Measurements from ENCODE around the gene DST. TPM values are rescaled to one million over a fixed set of nuclear protein-coding genes. Genes with fewer than 3 reads are reported as not detected.

The DST gene
- total and polyA plus RNA-seq, 4 donors, result 325 to 525 (median 420) TPM

GRCh38 chr6:56484669-56485068, 158.0 kb downstream of the DST start:
- H3K4me1 ChIP-seq (ENCODE audit: control insufficient read depth, insufficient read depth, low read length), result no peaks in the 10 kb centered on the region
- WGBS (ENCODE audit: insufficient coverage), result no CpG with 5 or more reads among the region's 2 CpGs
- H3K9me3 ChIP-seq (ENCODE audit: control insufficient read depth, insufficient read depth, low read length), result no peaks in the 10 kb centered on the region
- H3K27me3 ChIP-seq (ENCODE audit: control insufficient read depth, insufficient read depth, low read length), result no peaks in the 10 kb centered on the region
- no peak overlapping the region for H3K27ac ChIP-seq (ENCODE audit: low read depth, low read length)
- peaks cover 13% of the 10 kb centered on the region for H3K36me3 ChIP-seq (ENCODE audit: control insufficient read depth, insufficient read depth, low read length)
- no peak overlapping the region for H3K4me3 ChIP-seq (ENCODE audit: low read depth, low read length)
- DNase-seq (ENCODE audit: low read depth in 4 of 6, low spot score in 6 of 6), result no peak

GRCh38 chr6:56483929-56484328, 158.8 kb downstream of the DST start:
- no peaks in the 10 kb centered on the region for H3K4me1 ChIP-seq (ENCODE audit: control insufficient read depth, insufficient read depth, low read length)
- H3K27me3 ChIP-seq (ENCODE audit: control insufficient read depth, insufficient read depth, low read length), result no peaks in the 10 kb centered on the region
- peaks cover 13% of the 10 kb centered on the region for H3K36me3 ChIP-seq (ENCODE audit: control insufficient read depth, insufficient read depth, low read length)
- no CpG with 5 or more reads among the region's 1 CpG for WGBS (ENCODE audit: insufficient coverage)
- H3K9me3 ChIP-seq (ENCODE audit: control insufficient read depth, insufficient read depth, low read length), result no peaks in the 10 kb centered on the region
- DNase-seq (ENCODE audit: low read depth in 4 of 6, low spot score in 6 of 6), result no peak
- no peak overlapping the region for H3K27ac ChIP-seq (ENCODE audit: low read depth, low read length)
- H3K4me3 ChIP-seq (ENCODE audit: low read depth, low read length), result no peak overlapping the region

GRCh38 chr6:56482525-56482924, 160.2 kb downstream of the DST start:
- H3K27ac ChIP-seq (ENCODE audit: low read depth, low read length), result no peak overlapping the region
- no peak for DNase-seq (ENCODE audit: low read depth in 4 of 6, low spot score in 6 of 6)
- no peaks in the 10 kb centered on the region for H3K4me1 ChIP-seq (ENCODE audit: control insufficient read depth, insufficient read depth, low read length)
- H3K4me3 ChIP-seq (ENCODE audit: low read depth, low read length), result no peak overlapping the region
- no peaks in the 10 kb centered on the region for H3K27me3 ChIP-seq (ENCODE audit: control insufficient read depth, insufficient read depth, low read length)
- 64% methylated on average over 5 of the region's 8 CpGs for WGBS (ENCODE audit: insufficient coverage)
- H3K36me3 ChIP-seq (ENCODE audit: control insufficient read depth, insufficient read depth, low read length), result peaks cover 10% of the 10 kb centered on the region
- no peaks in the 10 kb centered on the region for H3K9me3 ChIP-seq (ENCODE audit: control insufficient read depth, insufficient read depth, low read length)

- Histone ChIP-seq H3K36me3 (ENCODE audit: control insufficient read depth, insufficient read depth, low read length) (peaks cover 10% of the 10 kb centered on the region), H3K4me1 (ENCODE audit: control insufficient read depth, insufficient read depth, low read length) (no peaks in the 10 kb centered on the region), H3K27ac (ENCODE audit: low read depth, low read length) (no peak overlapping the region), H3K4me3 (ENCODE audit: low read depth, low read length) (no peak overlapping the region), H3K27me3 (ENCODE audit: control insufficient read depth, insufficient read depth, low read length) (no peaks in the 10 kb centered on the region), H3K9me3 (ENCODE audit: control insufficient read depth, insufficient read depth, low read length) (no peaks in the 10 kb centered on the region)
- no peak for DNase-seq (ENCODE audit: low read depth in 4 of 6, low spot score in 6 of 6)
- 83% methylated on average over 4 of the region's 5 CpGs for WGBS (ENCODE audit: insufficient coverage)
Observed at GRCh38 chr6:56481957-56482356, 160.7 kb downstream of the DST start.

GRCh38 chr6:56480654-56481337, 161.9 kb downstream of the DST start:
- Histone ChIP-seq H3K36me3 (ENCODE audit: control insufficient read depth, insufficient read depth, low read length) (peaks cover 11% of the 10 kb centered on the region), H3K27me3 (ENCODE audit: control insufficient read depth, insufficient read depth, low read length) (no peaks in the 10 kb centered on the region), H3K9me3 (ENCODE audit: control insufficient read depth, insufficient read depth, low read length) (no peaks in the 10 kb centered on the region), H3K4me1 (ENCODE audit: control insufficient read depth, insufficient read depth, low read length) (peaks cover 4% of the 10 kb centered on the region), H3K27ac (ENCODE audit: low read depth, low read length) (no peak overlapping the region), H3K4me3 (ENCODE audit: low read depth, low read length) (no peak overlapping the region)
- WGBS (ENCODE audit: insufficient coverage), result 100% methylated on average over 1 of the region's 4 CpGs
- DNase-seq (ENCODE audit: low read depth in 4 of 6, low spot score in 6 of 6), result no peak

- Histone ChIP-seq H3K27me3 (ENCODE audit: control insufficient read depth, insufficient read depth, low read length) (no peaks in the 10 kb centered on the region), H3K27ac (ENCODE audit: low read depth, low read length) (no peak overlapping the region), H3K4me3 (ENCODE audit: low read depth, low read length) (no peak overlapping the region), H3K9me3 (ENCODE audit: control insufficient read depth, insufficient read depth, low read length) (no peaks in the 10 kb centered on the region), H3K36me3 (ENCODE audit: control insufficient read depth, insufficient read depth, low read length) (peaks cover 11% of the 10 kb centered on the region), H3K4me1 (ENCODE audit: control insufficient read depth, insufficient read depth, low read length) (peaks cover 4% of the 10 kb centered on the region)
- no peak for DNase-seq (ENCODE audit: low read depth in 4 of 6, low spot score in 6 of 6)
Observed at GRCh38 chr6:56480246-56480645, 162.4 kb downstream of the DST start.

GRCh38 chr6:56479381-56479780, 163.3 kb downstream of the DST start:
- Histone ChIP-seq H3K9me3 (ENCODE audit: control insufficient read depth, insufficient read depth, low read length) (no peaks in the 10 kb centered on the region), H3K4me3 (ENCODE audit: low read depth, low read length) (no peak overlapping the region), H3K27ac (ENCODE audit: low read depth, low read length) (no peak overlapping the region), H3K27me3 (ENCODE audit: control insufficient read depth, insufficient read depth, low read length) (no peaks in the 10 kb centered on the region), H3K4me1 (ENCODE audit: control insufficient read depth, insufficient read depth, low read length) (peaks cover 4% of the 10 kb centered on the region), H3K36me3 (ENCODE audit: control insufficient read depth, insufficient read depth, low read length) (peaks cover 15% of the 10 kb centered on the region)
- WGBS (ENCODE audit: insufficient coverage), result no CpG with 5 or more reads among the region's 3 CpGs
- no peak for DNase-seq (ENCODE audit: low read depth in 4 of 6, low spot score in 6 of 6)

GRCh38 chr6:56478202-56478601, 164.5 kb downstream of the DST start:
- Histone ChIP-seq H3K27me3 (ENCODE audit: control insufficient read depth, insufficient read depth, low read length) (no peaks in the 10 kb centered on the region), H3K9me3 (ENCODE audit: control insufficient read depth, insufficient read depth, low read length) (no peaks in the 10 kb centered on the region), H3K4me1 (ENCODE audit: control insufficient read depth, insufficient read depth, low read length) (peaks cover 4% of the 10 kb centered on the region), H3K27ac (ENCODE audit: low read depth, low read length) (no peak overlapping the region), H3K36me3 (ENCODE audit: control insufficient read depth, insufficient read depth, low read length) (peaks cover 18% of the 10 kb centered on the region), H3K4me3 (ENCODE audit: low read depth, low read length) (no peak overlapping the region)
- no peak for DNase-seq (ENCODE audit: low read depth in 4 of 6, low spot score in 6 of 6)
- WGBS (ENCODE audit: insufficient coverage), result 56% methylated on average over 1 of the region's 1 CpG

GRCh38 chr6:56477241-56477640, 165.4 kb downstream of the DST start:
- peak in 5 of 6 donors; percentile 11 to 75 (median 42) for DNase-seq (ENCODE audit: low read depth in 4 of 6, low spot score in 6 of 6)
- 69% methylated on average over 3 of the region's 5 CpGs for WGBS (ENCODE audit: insufficient coverage)
- H3K27me3 ChIP-seq (ENCODE audit: control insufficient read depth, insufficient read depth, low read length), result no peaks in the 10 kb centered on the region
- no peak overlapping the region for H3K4me3 ChIP-seq (ENCODE audit: low read depth, low read length)
- no peak overlapping the region for H3K27ac ChIP-seq (ENCODE audit: low read depth, low read length)
- H3K4me1 ChIP-seq (ENCODE audit: control insufficient read depth, insufficient read depth, low read length), result peaks cover 4% of the 10 kb centered on the region
- no peaks in the 10 kb centered on the region for H3K9me3 ChIP-seq (ENCODE audit: control insufficient read depth, insufficient read depth, low read length)
- H3K36me3 ChIP-seq (ENCODE audit: control insufficient read depth, insufficient read depth, low read length), result peaks cover 17% of the 10 kb centered on the region

- no peak overlapping the region for H3K27ac ChIP-seq (ENCODE audit: low read depth, low read length)
- H3K27me3 ChIP-seq (ENCODE audit: control insufficient read depth, insufficient read depth, low read length), result no peaks in the 10 kb centered on the region
- H3K36me3 ChIP-seq (ENCODE audit: control insufficient read depth, insufficient read depth, low read length), result peaks cover 18% of the 10 kb centered on the region
- 77% methylated on average over 4 of the region's 4 CpGs for WGBS (ENCODE audit: insufficient coverage)
- peaks cover 4% of the 10 kb centered on the region for H3K4me1 ChIP-seq (ENCODE audit: control insufficient read depth, insufficient read depth, low read length)
- DNase-seq (ENCODE audit: low read depth in 4 of 6, low spot score in 6 of 6), result peak in 2 of 6 donors; percentile 23 to 52
- H3K4me3 ChIP-seq (ENCODE audit: low read depth, low read length), result no peak overlapping the region
- no peaks in the 10 kb centered on the region for H3K9me3 ChIP-seq (ENCODE audit: control insufficient read depth, insufficient read depth, low read length)
Observed at GRCh38 chr6:56475736-56476457, 166.8 kb downstream of the DST start.

Measured in spinal cord (tissue), 10 donors.